C4-2B (cell line): Measurements from ENCODE around the gene RTN3.

Source experiments
- CTCF ChIP-seq: fragments of 450-650 bp; conservative IDR thresholded peaks from 2 replicates; pipeline ENCODE4 v1.5.1; 2017; ENCODE audit warnings: mild to moderate bottlenecking
- ZFX ChIP-seq: fragments of 450-650 bp; IDR thresholded peaks from 2 replicates; pipeline ENCODE4 v1.6.1; 2017

- TF ChIP-seq CTCF (no peak), ZFX (no peak)
Observed at GRCh38 chr11:63782749-63783148, 101.4 kb downstream of the RTN3 start.
